Activated naive CD8-positive, alpha-beta T cell (primary cell): Measurements from ENCODE around the gene CTSA.

Experiments used
- H3K27ac Mint-ChIP-seq: one replicate; pipeline ENCODE4 v1.8.0; 2021; ENCODE audit warnings: mixed read lengths
- H3K27me3 Mint-ChIP-seq: one replicate; pipeline ENCODE4 v1.8.0; 2021; ENCODE audit warnings: mixed read lengths
- H3K36me3 Mint-ChIP-seq: one replicate; pipeline ENCODE4 v1.8.0; 2021; ENCODE audit warnings: mixed read lengths
- H3K4me1 Mint-ChIP-seq: one replicate; pipeline ENCODE4 v1.8.0; 2021; ENCODE audit warnings: low read depth, mixed read lengths
- H3K4me3 Mint-ChIP-seq: one replicate; pipeline ENCODE4 v1.8.0; 2021; ENCODE audit warnings: mild to moderate bottlenecking, mixed read lengths
- H3K9me3 Mint-ChIP-seq: one replicate; pipeline ENCODE4 v1.8.0; 2021; ENCODE audit warnings: low read depth, mixed read lengths

Gene CTSA

DNA sequence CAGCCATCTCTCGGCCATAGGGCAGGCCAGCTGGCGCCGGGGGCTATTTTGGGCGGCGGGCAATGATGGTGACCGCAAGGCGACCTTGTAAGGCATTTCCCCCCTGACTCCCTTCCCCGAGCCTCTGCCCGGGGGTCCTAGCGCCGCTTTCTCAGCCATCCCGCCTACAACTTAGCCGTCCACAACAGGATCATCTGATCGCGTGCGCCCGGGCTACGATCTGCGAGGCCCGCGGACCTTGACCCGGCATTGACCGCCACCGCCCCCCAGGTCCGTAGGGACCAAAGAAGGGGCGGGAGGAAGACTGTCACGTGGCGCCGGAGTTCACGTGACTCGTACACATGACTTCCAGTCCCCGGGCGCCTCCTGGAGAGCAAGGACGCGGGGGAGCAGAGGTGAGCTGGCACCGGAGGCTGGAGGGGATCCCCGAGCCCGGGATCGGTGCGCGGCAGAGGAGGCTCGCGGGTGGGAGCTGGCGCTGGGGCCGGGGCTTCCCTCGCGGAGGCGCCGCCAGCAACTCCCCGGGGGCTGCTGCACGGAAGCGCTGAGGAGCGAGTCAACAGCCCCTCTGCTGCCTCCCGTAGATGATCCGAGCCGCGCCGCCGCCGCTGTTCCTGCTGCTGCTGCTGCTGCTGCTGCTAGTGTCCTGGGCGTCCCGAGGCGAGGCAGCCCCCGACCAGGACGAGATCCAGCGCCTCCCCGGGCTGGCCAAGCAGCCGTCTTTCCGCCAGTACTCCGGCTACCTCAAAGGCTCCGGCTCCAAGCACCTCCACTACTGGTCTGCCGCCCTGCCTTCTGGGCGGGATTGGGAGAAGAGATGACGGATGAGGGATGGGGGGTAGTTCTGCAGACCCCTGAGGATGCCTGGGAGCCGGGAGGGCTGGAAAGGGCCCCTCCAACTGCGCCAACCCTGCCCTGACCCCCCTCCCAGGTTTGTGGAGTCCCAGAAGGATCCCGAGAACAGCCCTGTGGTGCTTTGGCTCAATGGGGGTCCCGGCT, at the start of gene CTSA, which contains the start of gene NEURL2:
Gene CTSA, plus strand, starts transcription at position 351 of the 999 bp plus-strand sequence. Its CDS starts 234 bp downstream, at position 585.
Gene NEURL2, minus strand, starts transcription at position 224 of the 999 bp plus-strand sequence. Its CDS starts 217 bp downstream, at position 7.
- Mint-ChIP-seq H3K36me3 (no peaks in the 10 kb centered on the region), H3K27ac (peak within 1 kb of the TSS; percentile 90), H3K4me3 (peak within 1 kb of the TSS; percentile 91), H3K9me3 (no peaks in the 10 kb centered on the region), H3K4me1 (peaks cover 38% of the 10 kb centered on the region), H3K27me3 (no peaks in the 10 kb centered on the region)

DNA sequence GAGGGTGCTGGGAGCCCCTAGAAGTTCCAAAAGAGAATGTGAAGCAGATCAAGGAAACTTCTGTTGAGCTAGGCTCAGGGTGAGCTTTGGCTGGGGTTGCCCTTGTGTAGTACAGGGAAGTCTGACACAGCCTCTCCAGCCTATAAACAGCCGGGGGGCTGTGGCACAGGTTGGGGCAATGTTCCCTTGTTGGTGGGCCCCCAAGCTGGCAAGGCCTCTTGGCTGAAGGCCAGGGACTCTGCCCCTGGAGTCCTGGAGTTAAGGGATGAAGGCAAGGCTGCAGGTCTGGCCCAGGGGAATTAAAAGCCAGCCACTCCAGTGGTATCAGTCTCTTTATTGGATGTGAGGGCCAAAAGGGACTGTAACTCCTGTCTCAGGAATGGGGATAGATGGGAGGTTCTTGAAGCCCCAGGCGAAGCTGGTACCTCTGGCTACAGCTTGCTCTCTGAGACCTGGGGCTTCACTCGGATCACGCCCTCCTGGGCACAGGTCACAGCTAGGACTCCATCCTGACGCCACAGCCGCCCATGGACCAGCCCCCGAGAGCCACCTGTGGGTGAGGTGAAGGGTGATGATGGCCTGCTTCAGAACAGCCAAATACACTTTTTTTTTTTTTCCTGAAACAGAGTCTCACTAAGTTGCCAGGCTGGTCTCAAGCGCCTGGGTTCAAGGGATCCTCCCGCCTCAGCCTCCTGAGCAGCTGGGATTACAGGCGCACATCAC, 49.6 kb upstream of the CTSA start:
- Mint-ChIP-seq H3K27ac (no peak overlapping the region), H3K4me1 (no peaks in the 10 kb centered on the region), H3K27me3 (no peaks in the 10 kb centered on the region), H3K9me3 (no peaks in the 10 kb centered on the region), H3K36me3 (no peaks in the 10 kb centered on the region), H3K4me3 (no peak overlapping the region)

DNA sequence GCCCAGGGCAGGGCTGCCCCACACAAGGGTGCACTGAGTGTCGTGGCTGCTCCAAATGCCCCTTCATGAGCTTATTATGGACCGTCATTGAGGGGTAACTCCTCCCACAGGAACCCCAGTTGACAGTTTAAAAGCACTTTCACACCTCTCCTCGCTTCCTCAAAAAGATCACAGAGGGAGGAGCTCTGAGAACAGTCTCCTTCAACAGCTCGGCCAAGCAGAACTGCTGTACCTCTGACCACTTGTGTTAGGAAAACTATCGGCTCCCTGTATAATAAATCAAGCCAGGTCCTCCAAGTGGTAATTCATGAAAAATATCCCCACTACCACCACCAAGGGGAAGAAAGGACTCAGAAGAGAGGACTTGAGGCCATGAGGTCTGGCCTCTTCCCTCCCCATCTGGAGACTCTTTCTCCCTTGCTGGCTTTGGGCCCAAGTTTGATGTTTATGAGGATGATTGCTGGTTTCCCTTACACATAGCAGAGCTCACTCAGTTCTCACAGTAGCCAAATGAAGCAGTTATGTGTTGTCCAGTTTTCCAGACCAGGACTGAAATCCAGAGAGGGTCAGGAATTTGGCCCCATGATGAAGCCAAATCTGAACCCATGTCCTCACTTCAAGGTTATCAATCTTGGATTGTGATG, 48.8 kb upstream of the CTSA start:
- H3K27ac Mint-ChIP-seq, result no peak overlapping the region
- H3K36me3 Mint-ChIP-seq, result no peaks in the 10 kb centered on the region

DNA sequence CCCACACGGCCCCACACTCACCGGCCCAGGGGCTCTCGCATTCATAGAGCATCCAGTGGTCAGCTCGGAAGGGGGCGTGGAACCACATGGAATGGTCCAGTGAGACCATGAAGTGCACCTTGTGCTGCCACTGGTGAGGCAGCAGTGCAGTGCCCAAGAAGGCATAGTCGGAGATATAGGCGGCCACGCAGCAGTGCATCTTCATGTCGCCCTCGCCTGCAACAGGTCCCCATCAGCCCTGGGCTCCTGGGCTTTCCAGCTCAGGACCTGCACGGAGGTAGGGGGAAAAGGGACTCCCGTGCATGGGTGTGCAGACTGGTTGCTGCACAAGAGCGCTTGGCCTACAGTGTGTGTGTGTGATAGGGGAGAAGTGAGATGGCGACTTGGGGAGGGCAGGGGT, 47.6 kb upstream of the CTSA start:
- no peaks in the 10 kb centered on the region for H3K4me1 Mint-ChIP-seq
- H3K27ac Mint-ChIP-seq, result no peak overlapping the region
- no peaks in the 10 kb centered on the region for H3K27me3 Mint-ChIP-seq
- H3K9me3 Mint-ChIP-seq, result no peaks in the 10 kb centered on the region
- H3K36me3 Mint-ChIP-seq, result no peaks in the 10 kb centered on the region
- no peak overlapping the region for H3K4me3 Mint-ChIP-seq

More for the DNA sequence above, 48.8 kb upstream of the CTSA start:
- Mint-ChIP-seq H3K27me3 (no peaks in the 10 kb centered on the region), H3K4me3 (no peak overlapping the region), H3K9me3 (no peaks in the 10 kb centered on the region), H3K4me1 (no peaks in the 10 kb centered on the region)

DNA sequence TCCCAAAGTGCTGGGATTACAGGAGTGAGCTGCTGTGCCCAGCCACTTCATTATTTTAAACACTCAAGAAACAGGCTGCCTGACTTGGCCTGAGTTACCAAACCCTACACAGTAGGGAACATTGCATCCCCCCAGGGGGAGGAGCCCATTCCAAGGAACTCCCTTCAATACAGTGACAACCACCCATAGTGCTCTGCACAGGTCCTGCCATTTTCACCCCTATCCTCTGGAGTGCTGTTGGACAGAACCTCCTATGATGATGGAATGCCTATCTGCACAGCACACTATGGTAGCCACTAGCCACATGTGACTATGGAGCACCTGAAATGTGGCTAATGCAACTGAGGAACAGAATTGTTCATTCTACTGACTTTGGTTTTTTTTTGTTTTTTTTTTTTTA, 45.7 kb upstream of the CTSA start:
- no peaks in the 10 kb centered on the region for H3K9me3 Mint-ChIP-seq
- H3K27ac Mint-ChIP-seq, result no peak overlapping the region
- H3K4me3 Mint-ChIP-seq, result no peak overlapping the region
- peaks cover 2% of the 10 kb centered on the region for H3K36me3 Mint-ChIP-seq
- peaks cover 2% of the 10 kb centered on the region for H3K4me1 Mint-ChIP-seq
- H3K27me3 Mint-ChIP-seq, result no peaks in the 10 kb centered on the region

DNA sequence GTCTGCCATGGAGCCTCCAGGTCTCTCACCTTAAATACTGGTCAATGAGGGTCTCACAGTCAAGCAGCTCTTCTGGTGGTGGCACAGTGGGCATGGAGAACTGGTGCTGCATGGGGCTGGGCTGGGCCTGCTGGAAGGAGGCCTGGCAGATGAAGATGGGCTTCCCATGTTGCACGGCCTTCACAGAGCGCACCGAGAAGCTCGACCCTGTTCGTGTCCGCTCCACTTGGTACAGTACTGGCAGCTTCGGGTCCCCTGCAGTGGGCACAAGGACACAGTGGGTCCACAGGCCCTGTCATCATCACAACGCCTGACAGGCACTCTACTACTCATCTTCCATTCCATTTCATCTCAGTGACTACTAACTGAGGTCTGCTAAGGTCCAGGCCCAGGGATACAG, 42.7 kb upstream of the CTSA start:
- peaks cover 3% of the 10 kb centered on the region for H3K4me1 Mint-ChIP-seq
- no peak overlapping the region for H3K27ac Mint-ChIP-seq
- no peak overlapping the region for H3K4me3 Mint-ChIP-seq
- no peaks in the 10 kb centered on the region for H3K9me3 Mint-ChIP-seq
- H3K36me3 Mint-ChIP-seq, result peaks cover 7% of the 10 kb centered on the region
- H3K27me3 Mint-ChIP-seq, result no peaks in the 10 kb centered on the region

DNA sequence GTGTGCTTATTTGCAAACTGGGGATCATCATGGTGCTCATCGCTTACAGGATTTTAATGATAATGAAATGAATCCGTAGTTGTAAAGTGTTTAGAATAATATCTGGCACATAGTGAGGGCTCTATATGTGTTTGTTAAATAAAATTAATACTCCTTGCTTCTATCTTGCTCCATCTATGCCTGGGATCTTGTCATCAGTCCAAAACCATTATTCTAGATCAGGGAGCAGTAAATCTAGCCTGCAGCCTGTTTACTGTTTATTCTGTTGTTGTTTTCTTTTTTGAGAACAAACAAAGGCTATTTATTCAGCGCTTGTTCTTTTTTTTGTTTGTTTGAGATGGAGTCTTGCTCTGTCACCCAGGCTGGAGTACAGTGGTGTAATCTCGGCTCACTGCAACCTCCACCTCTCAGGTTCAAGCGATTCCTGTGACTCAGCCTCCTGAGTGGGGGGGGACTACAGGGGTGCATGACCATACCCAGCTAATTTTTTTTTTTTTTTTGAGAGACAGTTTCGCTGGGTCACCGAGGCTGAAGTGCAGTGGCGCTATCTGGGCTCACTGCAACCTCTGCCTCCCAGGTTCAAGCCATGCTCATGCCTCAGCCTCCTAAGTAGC, 42.1 kb upstream of the CTSA start:
- Mint-ChIP-seq H3K4me3 (no peak overlapping the region), H3K9me3 (no peaks in the 10 kb centered on the region), H3K27me3 (no peaks in the 10 kb centered on the region), H3K4me1 (peaks cover 10% of the 10 kb centered on the region), H3K36me3 (peaks cover 7% of the 10 kb centered on the region), H3K27ac (no peak overlapping the region)

DNA sequence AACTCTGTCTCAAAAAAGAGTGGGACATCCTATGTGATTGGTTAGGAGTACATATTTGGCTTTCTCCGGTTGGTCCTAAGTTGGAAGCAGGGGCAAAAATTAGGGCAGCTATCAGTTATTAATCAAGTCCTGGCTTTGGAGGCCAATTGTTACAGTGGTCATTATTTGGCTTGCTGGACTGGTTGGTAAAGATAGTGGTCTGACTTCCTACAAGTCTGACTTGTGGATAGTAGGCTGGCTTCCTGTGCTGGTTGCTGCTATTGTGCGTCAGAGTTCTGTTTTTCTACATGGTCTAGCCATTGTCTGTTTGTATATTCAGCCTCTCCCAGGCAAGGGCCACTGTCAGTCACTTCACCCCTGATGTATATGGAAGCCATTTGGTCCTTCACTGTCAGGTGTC, 40.9 kb upstream of the CTSA start:
- H3K4me3 Mint-ChIP-seq, result no peak overlapping the region

DNA sequence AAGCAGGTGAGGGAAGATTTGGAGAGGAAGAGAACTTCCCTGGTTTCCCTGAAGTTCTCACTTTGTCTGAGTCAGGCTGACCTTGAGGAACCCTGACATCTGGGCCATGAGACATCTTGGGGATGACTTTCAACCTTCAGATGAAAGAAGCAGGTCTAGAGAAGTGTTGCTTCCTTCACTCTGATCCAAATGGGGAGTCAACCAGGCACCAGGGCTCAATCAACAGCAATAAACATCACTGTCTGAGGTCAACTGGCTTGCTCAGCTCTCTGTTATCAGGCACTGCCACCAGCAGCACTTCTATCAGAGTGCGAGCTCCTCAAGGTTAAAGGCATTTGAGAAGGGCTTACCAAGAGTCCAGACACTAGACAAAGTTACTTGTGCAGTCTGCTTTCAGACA, 40.2 kb upstream of the CTSA start:
- H3K27ac Mint-ChIP-seq, result no peak overlapping the region
- H3K9me3 Mint-ChIP-seq, result no peaks in the 10 kb centered on the region
- H3K36me3 Mint-ChIP-seq, result peaks cover 7% of the 10 kb centered on the region
- H3K4me1 Mint-ChIP-seq, result peaks cover 24% of the 10 kb centered on the region
- H3K4me3 Mint-ChIP-seq, result no peak overlapping the region
- no peaks in the 10 kb centered on the region for H3K27me3 Mint-ChIP-seq

More for the DNA sequence above, 40.9 kb upstream of the CTSA start:
- Mint-ChIP-seq H3K9me3 (no peaks in the 10 kb centered on the region), H3K36me3 (peaks cover 7% of the 10 kb centered on the region), H3K27me3 (no peaks in the 10 kb centered on the region), H3K4me1 (peaks cover 18% of the 10 kb centered on the region), H3K27ac (peak overlapping the region; percentile 10)

DNA sequence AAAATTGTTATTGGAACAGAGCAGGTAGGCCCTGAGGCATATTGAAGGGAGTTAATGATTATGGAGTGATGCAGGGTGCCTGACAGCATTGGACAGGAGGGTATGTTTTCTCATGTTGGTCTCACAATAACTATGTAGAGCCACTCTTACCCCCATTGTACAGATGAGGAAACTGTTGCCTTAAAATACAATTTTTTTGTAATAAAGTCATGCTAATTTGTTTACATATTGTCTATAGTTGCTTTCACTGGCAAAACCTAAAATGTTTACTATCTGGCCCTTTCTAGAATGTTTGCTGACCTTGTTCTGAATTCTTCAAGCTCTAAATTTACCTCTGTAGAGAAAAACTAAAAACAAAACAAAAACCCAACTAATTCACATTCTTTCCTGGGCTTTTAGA, 39.6 kb upstream of the CTSA start:
- H3K36me3 Mint-ChIP-seq, result peaks cover 7% of the 10 kb centered on the region
- no peak overlapping the region for H3K27ac Mint-ChIP-seq
- H3K27me3 Mint-ChIP-seq, result no peaks in the 10 kb centered on the region

DNA sequence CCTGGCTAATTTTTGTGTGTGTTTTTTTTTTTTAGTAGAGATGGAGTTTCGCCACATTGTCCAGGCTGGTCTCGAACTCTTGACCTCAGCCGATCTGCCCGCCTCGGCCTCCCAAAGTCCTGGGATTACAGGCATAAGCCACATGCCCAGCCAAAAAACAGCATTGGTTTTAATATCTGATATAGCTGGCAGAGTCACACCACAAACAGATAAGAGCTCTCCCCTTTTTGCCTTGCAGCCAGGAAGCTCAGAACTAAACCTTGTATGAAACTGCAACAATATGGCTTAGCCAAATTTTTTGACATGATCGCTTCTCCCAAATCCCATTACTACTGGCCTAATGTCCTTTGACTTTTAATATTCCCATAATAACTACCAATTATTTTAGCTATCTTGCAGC, 38.8 kb upstream of the CTSA start:
- H3K4me1 Mint-ChIP-seq, result peaks cover 30% of the 10 kb centered on the region
- H3K27ac Mint-ChIP-seq, result no peak overlapping the region
- H3K9me3 Mint-ChIP-seq, result no peaks in the 10 kb centered on the region
- no peak overlapping the region for H3K4me3 Mint-ChIP-seq
- no peaks in the 10 kb centered on the region for H3K27me3 Mint-ChIP-seq
- H3K36me3 Mint-ChIP-seq, result peaks cover 7% of the 10 kb centered on the region

More for the DNA sequence above, 39.6 kb upstream of the CTSA start:
- H3K4me3 Mint-ChIP-seq, result no peak overlapping the region
- H3K4me1 Mint-ChIP-seq, result peaks cover 28% of the 10 kb centered on the region
- H3K9me3 Mint-ChIP-seq, result no peaks in the 10 kb centered on the region

DNA sequence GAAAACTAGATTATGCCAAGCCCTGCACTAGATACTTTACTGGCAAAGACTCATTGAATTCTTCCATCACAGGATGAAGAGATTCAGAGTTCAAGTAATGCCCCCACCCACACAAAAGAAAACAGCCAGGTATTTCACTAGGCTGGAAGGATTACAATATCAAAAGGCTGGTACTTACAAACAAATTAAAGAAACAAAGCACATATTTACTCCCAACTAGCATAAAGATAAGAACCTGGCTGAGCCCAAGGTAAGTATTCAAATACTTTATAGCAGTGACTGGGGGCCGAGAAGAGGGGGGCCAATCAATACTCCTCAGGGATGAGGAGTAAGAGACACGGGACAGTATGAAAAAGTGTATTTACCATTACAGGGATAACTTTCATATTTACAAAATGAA, 37.7 kb upstream of the CTSA start:
- H3K4me3 Mint-ChIP-seq, result no peak overlapping the region

DNA sequence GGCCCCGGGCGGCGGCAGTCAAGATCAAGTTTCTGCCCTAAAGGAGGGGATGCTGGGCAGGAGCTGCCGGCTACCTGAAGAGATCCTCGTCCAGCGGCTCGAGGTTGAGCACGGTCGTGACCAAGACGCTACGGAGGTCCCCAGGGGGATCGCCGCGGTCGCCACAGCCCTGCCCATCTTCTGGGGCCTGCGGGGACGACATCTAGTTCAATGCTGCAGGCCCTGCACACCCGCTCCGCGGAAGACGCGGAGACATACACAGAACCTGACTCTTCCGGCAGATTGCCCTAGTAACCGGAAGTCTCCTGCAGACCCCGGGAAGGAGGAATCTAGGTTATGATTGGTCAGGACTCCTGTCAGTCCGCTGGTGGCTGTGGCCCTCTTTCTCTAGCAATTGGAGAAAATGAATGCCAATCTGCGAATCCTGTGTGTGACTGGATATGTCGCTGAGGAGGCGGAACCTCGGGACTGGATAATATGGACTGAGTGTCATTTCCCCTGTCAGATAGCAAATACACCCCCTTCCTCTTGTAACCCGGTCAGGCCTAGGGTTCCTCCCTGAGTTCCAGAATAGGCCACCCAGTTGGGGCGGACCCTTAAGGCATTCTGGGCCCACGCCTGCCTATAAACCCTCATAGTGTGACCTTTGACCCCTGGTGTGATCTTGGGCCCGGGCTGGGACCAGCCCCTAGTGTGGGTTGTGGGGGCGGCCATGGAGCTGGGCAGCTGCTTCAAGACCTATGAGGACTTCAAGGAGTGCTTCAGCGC, 33.8 kb upstream of the CTSA start, which contains the start of the genes ACOT8 and ZSWIM3:
Gene ACOT8, minus strand, starts transcription at position 279 of the 768 bp plus-strand sequence. Its CDS starts 77 bp downstream, at position 202.
Gene ZSWIM3, plus strand, starts transcription at position 501 of the 768 bp plus-strand sequence. Its CDS starts 212 bp downstream, at position 713.
- H3K9me3 Mint-ChIP-seq, result no peaks in the 10 kb centered on the region
- no peaks in the 10 kb centered on the region for H3K27me3 Mint-ChIP-seq
- peak within 1 kb of the TSS; percentile 97 for H3K27ac Mint-ChIP-seq
- peak within 1 kb of the TSS; percentile 99 for H3K4me3 Mint-ChIP-seq
- H3K36me3 Mint-ChIP-seq, result peaks cover 7% of the 10 kb centered on the region
- peaks cover 52% of the 10 kb centered on the region for H3K4me1 Mint-ChIP-seq

More for the DNA sequence above, 37.7 kb upstream of the CTSA start:
- Mint-ChIP-seq H3K27ac (no peak overlapping the region), H3K27me3 (no peaks in the 10 kb centered on the region), H3K36me3 (peaks cover 7% of the 10 kb centered on the region), H3K4me1 (peaks cover 40% of the 10 kb centered on the region), H3K9me3 (no peaks in the 10 kb centered on the region)

DNA sequence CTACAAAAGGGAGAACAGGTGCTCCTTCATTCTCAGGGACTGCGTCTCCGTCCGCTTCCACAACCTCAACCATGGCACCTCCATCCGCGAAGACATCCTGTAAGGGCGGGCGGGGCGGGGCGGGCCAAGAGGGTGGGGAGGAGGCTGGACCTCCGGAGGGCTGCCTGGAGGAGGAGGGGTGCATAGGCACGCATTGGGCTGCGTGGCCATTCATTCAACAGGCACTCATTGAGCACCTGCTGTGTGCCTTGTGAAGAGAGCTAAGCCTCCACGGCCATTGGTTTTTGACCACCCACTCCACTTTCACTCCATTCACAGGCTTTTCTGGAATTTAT, 33.3 kb upstream of the CTSA start:
- Mint-ChIP-seq H3K9me3 (no peaks in the 10 kb centered on the region), H3K36me3 (peaks cover 5% of the 10 kb centered on the region), H3K27me3 (no peaks in the 10 kb centered on the region), H3K27ac (peak overlapping the region; percentile 97), H3K4me1 (peaks cover 52% of the 10 kb centered on the region), H3K4me3 (peak overlapping the region; percentile 99)
